Measurements from ENCODE around the gene SLC16A9.
"Not testable (repeated sequence)": the region's sequence is repeated elsewhere in the genome, so short reads cannot be mapped to it uniquely, and the experiment has no call there.

SLC16A9 gene

GRCh38 chr10:59674215-59674836 is 35.3 kb downstream of the SLC16A9 start:
- DNase-seq, result no peak

GRCh38 chr10:59672150-59672875 is 37.3 kb downstream of the SLC16A9 start:
- DNase-seq, result no peak

- no peak for DNase-seq
These were observed 39.4 kb downstream of the SLC16A9 start for GRCh38 chr10:59670269-59670668.

GRCh38 chr10:59668096-59668495 is 41.6 kb downstream of the SLC16A9 start:
- no peak for DNase-seq

GRCh38 chr10:59666310-59666709 is 43.3 kb downstream of the SLC16A9 start:
- DNase-seq, result no peak

- DNase-seq, result not testable (repeated sequence)
These were observed 46.4 kb downstream of the SLC16A9 start for GRCh38 chr10:59663213-59663612.

- no peak for DNase-seq
These were observed 51.9 kb downstream of the SLC16A9 start for GRCh38 chr10:59657724-59658123.

- no peak for DNase-seq
These were observed 54.3 kb downstream of the SLC16A9 start for GRCh38 chr10:59655309-59655708.

GRCh38 chr10:59654007-59654406 is 55.6 kb downstream of the SLC16A9 start:
- DNase-seq, result no peak

GRCh38 chr10:59651902-59652301 is 57.7 kb downstream of the SLC16A9 start:
- DNase-seq, result no peak

- no peak for DNase-seq
These were observed 59.9 kb downstream of the SLC16A9 start for GRCh38 chr10:59649606-59650346.

GRCh38 chr10:59648711-59649201 is 60.9 kb downstream of the SLC16A9 start:
- no peak for DNase-seq

GRCh38 chr10:59644841-59645240 is 64.8 kb downstream of the SLC16A9 start:
- DNase-seq, result no peak

GRCh38 chr10:59641688-59642087 is 68.0 kb downstream of the SLC16A9 start:
- DNase-seq, result not testable (repeated sequence)

GRCh38 chr10:59635502-59636290 is 74.0 kb downstream of the SLC16A9 start:
- no peak for DNase-seq

GRCh38 chr10:59634102-59634501 is 75.5 kb downstream of the SLC16A9 start:
- no peak for DNase-seq

GRCh38 chr10:59633063-59633462 is 76.6 kb downstream of the SLC16A9 start:
- no peak for DNase-seq

- DNase-seq, result no peak
These were observed 77.5 kb downstream of the SLC16A9 start for GRCh38 chr10:59631882-59632807.

GRCh38 chr10:59631237-59631636 is 78.4 kb downstream of the SLC16A9 start:
- DNase-seq, result no peak

GRCh38 chr10:59628965-59629364 is 80.7 kb downstream of the SLC16A9 start:
- no peak for DNase-seq

- DNase-seq, result no peak
These were observed 81.2 kb downstream of the SLC16A9 start for GRCh38 chr10:59628456-59628855.

Measured in activated CD8-positive, alpha-beta memory T cell treated with anti-CD3 and anti-CD28 coated beads, Interleukin-2, amount 50 U/mL, for 48 hours (primary cell).